GM18858 (cell line): Measurements from ENCODE around the gene BNIP5.

Source experiments
- ATAC-seq: cut with Tn5 transposase; IDR thresholded peaks from one replicate; pipeline ENCODE4 v1.9.1; 2021; ENCODE audit not compliant: unreplicated experiment

Gene BNIP5, protein sequence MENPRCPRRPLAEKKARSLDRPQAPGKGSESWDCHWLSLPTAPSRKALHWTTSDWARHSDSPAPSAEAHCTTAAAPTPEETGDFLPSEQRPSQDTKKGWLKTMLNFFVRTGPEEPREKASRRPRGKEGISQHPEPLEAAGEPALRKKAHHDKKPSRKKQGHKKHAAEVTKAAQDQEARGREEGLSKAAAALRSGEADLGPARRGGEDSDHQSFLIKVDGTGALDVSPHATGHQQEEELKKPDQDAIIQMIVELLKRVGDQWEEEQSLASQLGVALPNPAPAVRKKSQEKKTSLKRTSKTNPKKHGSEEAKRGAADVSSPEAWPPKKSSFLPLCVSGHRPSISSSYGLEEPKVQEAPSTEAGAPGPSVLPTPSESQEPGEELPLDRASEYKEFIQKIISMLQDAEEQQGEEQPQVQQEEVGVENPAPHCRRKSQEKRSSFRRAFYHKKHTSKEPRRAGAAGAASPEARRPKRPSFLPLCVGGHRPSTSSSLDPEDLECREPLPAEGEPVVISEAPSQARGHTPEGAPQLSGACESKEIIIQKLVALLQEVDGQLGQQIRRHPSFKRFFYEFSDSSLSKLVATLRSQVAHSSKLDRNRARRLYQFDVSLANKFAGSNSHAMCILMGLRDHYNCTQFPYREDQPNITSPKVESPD

DNA sequence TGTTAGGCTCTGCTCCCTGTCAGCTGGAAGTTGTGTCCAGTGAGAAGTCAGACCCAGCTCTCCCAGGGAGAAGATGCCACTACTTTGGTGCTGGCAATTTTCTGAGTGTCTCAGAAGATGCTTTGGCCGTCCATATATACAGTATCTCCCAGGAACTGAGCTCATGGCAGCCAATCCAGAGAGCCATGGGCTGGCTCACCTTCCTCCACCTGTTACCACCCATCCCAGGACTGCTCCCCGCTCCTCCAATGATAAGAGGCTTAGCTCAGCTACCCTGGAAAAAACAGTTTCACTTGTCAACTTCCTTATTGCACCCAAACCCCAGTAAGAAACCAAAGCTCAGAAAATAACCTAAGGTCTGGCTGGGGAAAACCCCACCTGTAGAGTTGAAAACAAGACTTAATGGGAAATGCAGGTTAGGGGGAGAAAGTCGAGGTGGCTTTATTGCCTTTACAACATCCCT, at the start of gene BNIP5:
Gene BNIP5 (minus strand): TSS at position 110 of the 463 bp plus-strand sequence. CDS start 6,198 bp downstream, outside the sequence.
- ATAC-seq, result no peak

DNA sequence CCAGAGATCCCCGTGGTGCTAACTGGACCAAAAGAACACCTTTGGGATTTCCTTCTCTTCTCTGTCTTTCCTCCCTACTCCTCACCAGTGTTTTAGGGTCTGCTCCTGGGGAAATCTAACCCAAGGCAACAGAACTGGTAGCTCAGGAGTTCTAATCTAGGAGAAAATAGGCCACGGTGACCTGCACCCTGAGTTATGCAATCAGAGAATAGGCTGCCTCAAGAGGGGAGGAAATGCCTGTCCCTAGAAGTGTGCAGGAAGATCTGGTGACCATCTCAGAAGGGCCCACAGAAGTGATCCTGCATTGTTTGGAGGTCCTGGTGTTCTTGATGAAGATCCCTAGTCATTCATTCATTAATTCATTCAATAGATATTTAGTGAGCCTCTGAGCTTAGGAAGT, 47.4 kb upstream of the BNIP5 start:
- no peak for ATAC-seq

DNA sequence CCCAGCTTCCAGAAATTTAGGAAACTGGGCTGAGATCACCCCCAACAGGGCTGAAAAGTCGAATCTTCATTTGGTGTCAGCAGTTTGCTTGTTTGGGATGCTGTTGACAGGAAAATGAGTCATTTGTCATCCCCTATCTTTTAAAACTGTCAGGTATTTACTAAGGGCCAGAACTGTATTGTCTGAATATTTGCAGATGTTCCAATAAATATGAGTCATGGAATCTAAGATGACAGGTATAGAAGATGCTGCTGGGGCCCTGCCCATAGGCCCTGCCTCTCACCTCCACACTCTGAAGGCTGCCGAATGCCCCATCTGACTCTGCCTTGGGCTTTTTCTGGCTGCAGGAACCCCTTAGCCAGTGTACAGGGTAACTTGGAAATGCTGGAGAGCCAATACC, 46.9 kb upstream of the BNIP5 start:
- ATAC-seq, result no peak

DNA sequence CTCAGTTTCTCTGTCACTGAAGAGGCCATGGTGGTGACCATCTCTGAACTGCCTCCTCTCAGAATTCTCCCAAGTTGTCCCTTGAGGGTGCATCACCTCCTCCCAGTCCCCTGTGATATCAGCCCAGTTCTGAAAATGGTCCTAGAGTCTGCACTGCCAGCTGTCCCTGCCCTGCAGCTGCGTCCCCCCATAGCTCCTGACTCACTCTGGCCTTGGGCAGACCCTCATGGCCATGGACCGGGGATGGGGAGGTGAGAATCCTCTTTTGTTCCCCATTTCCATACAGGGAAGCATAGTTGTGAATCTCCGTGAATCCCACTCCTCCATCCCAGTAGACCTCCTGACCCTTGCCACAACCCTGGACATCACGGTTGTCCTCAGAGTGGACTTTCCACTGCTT, 46.3 kb upstream of the BNIP5 start:
- ATAC-seq, result no peak

DNA sequence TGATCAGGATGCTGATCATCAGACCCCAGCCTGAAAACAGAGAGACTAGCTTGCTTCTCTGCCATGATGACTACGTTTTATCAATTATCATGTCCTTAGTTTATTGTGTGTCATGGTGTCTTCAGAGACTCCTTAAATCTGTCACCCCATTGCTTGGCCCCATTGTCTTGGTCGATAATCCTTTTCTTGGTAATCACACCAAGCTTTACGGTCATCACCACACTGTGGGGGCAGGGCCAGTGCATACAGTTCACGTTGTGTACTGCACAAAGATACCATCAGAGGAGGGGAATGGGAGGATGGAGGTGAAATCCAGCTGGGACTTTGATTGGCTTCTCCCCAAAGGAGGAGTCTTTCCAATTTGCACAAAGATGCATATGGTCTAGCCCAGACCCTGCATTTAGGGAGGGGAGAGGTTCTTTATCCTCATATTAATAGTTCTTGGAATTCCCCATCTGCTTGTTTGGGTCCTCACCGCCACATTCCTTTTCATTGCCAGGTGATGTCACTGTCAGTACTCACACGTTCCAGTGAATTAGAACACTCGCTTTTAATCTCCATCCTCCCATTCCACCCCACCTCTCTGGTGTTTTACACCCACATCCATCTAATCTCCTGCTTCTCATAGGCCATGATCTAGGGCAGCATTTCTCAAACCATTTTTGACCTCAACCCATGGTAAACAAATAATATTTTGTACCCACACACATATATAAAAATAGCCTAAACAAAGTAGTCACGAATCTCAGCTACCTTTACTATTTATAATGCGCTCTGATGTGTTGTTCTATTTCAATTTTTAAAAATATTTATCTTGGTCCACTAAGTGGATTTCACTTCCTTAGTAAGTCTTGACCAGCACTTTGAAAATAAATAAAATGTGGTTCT, 45.1 kb upstream of the BNIP5 start:
- no peak for ATAC-seq

DNA sequence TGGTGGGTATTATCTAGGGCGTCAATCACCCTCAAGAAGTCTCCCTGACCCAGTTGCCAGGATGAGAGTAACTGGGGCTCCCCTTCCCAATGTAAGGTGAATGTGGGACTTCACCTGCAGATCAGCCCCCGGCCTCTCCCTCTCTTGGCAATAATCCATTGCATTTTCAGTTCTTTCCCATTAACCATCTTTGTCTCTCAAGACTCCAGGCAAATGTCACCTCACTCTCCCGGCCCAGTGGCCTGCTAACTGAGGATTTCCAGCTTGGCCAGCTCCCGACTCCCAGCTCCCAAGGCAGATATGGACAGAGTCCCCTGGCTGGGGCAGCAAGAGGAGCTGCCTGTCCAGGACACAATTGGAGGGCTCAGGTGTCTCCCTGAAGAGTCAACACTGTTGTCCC, 43.5 kb upstream of the BNIP5 start:
- ATAC-seq, result no peak

DNA sequence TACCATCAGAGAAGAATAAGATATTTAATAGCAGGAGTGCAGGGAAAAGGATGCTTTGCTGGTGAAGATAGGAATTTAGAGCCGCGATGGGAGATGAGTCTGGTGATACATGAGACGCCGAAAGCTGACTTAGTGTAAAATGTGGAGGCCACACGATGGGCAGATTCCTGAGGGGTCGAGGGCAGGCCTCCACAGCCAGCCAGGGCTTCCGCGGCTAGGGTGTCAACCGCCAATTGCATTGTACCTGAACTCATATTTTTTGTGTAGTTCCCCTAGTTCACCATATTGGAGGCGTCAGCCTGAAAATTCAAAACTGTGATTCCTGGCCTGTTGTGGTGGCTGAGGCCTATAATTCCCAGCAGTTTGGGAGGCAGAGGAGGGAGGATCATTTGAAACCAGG, 42.2 kb upstream of the BNIP5 start:
- no peak for ATAC-seq

DNA sequence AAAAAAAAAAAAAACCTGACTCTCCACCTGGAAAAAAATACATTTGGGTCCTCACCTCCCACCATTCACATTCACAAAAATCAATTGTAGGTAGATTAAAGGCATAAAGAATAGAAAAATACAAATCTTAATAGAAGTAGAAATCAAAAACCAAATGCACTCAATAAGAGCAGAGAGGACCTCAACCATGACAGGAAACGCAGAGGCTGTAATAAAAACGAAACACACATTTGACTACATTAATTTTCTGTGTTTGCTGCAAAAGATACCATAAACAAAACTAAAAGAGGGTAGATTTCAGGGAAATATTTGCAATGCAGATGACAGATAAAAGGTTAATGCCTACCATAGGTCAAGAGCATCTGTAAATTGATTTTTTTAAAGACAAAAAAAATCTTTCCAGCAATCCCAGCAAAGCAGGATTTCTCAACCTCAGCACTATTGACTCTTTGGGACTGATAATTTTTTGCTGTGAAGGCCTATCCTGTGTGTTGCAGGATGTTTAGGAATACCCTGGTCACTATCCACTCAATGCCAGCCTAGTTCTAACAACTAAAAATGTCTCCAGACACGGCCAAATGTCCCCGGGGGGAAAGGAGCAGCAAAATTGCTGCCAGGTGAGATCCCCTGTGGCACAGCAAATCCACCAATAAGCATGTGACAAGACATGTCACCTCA, 41.7 kb upstream of the BNIP5 start:
- no peak for ATAC-seq

DNA sequence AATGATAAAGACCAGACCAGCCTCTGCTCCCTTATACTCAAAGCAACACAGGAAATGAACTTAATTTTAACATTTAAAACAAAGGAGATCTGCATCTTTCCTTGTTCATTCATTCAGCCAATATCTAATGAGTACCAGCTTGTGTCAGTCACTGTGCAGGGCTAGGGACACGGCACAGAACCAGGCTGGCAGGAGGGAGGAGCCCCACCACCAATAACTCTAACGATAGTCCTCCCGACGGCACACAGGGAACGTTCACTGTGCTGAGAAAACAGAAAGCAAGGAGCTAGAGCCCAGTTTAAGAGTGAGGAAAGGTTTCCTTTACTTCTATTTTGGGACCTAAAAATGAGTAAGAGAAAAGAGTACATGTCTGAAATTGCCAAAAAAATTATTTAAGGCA, 40.9 kb upstream of the BNIP5 start:
- ATAC-seq, result no peak

DNA sequence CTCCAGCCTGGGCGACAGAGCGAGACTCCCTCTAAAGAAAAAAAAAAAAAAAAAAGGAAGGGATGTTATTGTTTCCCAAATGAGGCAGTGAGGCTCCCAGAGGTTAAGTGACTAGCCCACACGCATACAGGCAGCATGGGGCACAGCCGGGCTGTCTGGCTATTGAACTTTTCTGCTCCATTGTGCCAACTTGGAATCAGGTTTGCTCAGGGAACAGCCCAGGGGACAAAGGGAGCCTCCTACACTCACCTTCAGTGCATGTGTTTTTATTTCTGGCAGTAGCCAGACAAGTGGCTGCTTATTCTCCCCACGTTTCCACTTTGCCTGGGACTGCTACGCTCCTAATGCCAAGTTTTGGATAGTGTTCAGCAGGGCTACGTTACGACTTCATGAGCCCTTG, 40.1 kb upstream of the BNIP5 start:
- ATAC-seq, result no peak

DNA sequence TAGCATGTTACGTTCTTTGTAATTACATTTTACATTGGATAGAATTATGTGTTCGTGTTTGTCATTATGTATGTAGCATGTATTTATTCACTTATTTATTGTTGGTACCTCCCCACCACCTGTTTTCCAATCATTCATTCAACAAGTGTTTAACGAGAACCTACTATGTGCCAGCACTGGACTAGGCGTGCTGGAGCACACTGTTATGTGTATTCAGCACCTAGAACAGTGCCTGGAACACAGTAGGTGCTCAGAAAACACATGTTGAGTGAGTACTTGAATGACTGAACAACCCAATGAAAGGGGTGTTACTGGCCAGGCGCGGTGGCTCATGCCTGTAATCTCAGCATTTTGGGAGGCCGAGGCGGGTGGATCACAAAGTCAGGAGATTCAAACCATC, 39.5 kb upstream of the BNIP5 start:
- no peak for ATAC-seq

DNA sequence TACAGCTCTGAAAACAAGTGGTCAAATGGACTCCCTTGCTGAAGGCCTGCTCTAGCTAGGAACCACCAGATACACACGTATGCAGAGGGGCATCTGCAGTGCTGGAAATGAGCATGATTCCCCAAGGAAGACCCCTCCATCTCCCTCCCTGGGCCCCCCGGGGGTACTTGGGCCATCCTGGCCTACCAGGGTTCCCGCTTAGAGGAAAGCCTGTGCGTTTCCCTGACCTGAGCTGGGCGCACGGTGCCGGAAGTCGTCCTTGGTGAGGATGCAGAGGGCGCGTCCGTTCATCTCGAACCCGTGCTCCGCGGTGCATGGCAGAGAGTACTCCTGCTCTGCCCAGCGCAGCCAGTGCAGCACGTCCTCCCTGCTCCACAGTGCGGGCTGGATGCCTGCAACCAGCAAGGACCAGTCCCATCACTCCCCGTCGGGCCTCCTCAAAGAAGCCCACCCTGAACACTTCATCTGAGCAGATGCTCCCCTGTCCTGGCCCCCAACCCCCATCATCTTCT, 39.0 kb upstream of the BNIP5 start:
- no peak for ATAC-seq

DNA sequence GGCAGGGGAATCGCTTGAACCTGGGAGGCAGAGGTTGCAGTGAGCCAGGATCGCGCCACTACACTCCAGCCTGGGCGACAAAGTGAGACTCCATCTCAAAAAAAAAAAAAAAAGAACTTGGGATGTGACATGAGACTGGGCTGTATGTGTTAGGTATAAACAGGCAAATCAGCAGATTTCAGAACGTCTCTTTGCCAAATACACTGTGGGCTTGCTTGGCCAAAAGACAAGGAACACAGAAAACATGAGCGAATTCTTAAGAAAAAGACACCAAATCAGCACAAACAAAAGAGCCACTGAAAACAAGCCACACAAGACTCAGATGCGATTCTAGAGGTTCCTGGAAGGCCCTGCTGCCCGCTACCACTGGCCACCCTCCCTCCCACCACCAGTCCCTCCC, 38.3 kb upstream of the BNIP5 start:
- ATAC-seq, result no peak

DNA sequence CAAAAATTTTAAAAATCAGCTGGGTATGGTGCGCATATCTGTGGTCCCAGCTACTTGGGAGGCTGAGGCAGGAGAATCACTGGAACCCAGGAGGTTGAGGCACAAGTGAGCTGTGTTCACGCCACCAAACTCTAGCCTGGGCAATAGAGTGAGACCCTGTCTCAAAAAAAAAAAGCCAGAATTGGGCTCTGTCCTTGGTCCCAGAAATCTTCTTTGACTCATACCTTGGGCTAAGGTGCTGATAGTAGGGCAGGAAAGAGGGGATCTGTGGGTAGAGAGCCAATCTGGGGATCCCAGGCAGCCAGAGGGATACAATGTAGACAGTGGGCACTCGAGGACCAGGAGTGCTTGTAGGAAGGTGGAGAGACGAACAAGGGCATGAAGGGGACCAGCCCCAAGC, 37.5 kb upstream of the BNIP5 start:
- no peak for ATAC-seq

DNA sequence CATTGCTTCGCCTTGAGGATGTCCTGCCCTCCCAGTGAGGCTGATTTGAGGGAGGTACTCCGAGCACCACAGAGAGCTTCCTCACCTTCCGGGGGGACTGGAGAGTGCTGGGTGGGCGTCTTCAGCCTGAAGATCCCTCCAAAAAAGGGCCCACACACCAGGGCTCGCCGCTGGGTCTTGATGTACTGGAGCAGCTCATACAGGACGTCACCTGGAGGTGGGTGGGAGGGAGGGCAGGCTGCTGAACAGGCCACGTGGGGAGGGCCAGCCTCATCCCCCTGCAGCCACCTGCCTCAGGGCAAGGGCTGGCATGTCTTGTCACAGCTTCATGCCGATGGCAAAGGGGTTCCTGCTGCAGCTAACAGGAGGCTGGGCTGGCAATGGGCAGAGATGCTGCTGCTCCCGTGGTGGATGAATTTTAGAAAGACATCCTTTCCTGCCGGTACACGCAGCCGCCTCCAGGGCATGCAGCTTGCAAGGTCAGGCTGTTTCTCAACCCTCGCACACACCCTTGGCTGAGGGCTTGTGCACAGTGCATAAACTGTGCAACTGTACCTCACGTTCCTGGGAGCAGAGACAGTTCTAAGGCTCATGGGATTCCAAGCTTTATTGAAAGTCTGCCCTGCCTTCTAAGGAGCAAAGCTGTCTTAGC, 36.8 kb upstream of the BNIP5 start:
- no peak for ATAC-seq

DNA sequence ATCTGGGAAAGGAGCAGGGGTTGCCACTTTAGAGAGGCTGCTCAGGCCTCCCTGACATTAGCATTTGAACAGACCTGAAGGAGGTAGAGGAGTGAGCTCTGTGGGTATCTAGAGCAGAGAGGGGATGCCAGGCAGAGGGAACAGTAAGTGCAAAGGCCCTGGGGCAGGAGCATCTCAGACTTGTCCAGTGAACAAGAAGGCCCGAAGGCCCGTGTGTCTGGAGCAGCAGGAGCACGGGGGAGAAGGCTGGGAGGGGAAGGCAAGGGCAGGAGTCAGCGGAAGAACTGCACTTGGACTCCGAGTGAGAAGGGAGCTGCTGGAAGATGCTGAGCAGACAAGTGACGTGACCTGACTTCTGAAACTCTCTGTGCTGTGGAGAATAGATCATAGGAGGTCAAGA, 35.4 kb upstream of the BNIP5 start:
- ATAC-seq, result no peak

DNA sequence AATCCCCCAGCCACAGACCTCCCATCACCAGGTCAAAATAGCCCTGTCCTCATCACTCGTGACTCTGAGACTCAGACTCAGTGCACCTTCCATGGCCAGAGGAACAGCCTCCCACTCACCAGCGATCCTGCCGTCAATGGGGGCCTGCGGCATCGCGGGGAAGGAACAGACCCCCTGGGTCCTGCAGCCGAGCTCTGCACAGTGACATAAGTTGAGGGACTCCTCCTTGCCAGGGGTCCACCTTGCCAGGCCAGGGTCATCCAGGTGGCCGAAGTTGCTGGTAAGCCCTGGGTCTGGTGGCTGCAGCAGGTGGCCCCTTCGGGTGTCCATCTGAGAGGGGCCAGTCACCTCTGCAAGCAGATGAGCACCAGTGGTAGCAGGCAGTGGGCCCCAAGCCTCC, 34.5 kb upstream of the BNIP5 start:
- ATAC-seq, result no peak

DNA sequence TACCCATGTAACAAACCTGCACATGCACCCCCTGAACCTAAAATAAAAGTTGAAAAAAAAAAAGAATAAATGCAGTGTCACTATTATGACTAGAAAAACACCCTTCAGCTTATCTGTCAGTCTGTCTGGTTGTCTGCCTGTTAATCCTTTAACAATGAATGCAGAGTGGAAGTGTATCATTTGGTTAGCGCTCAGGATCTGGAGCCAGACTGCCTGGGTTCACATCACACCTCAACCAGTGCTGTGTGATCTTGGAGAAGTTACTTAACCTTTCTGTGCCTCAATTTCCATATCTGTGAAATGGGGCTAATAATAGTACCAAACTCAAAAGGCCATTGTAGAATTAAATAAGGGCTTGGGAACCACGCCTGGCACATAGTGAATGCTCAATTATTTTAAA, 34.0 kb upstream of the BNIP5 start:
- no peak for ATAC-seq

DNA sequence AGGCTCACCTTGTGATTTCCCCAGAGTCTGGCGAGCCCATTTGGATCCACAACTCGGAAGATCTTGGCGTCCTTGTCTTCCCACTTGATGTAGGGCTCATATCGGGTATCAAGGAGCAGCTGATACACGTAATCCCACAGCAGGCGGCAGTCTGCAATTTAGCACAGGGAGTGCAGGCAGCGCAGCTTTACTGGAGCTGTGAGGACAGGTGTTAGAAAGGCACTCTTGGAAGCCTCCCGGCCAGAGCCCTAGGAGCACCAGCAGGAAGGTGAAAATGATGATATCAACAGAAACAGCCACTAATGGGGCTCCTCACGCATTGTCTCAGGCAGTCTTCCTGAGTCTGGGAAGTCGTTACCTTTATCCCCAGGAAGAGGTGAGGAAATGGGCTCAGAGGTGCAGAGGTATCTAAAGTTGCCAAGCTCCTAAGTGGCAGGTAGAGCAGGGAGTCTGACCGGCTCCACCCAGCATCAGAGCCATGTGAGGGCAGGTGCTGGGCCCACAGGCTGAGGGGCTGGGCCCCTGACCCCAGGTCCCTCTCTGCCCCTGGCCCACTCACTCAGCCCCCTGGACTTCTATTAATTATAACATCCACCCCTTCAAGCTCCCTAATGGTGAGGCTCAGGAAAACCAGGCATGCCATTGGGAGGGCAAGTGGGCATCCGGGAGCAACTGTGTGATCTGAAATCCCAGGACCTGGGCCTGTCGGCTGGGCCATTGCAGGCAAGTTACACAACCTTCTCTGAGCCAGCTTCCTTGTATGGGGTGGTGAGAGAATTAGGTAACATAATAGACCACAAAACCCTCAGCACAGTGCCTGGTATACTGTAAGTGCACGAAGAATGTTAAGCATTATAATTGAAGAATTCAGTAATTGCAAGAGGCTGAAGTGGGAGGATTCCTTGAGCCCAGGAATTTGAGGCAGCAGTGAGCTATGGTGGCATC, 32.5 kb upstream of the BNIP5 start:
- no peak for ATAC-seq
